Thoracic aorta (tissue), 2 donors: ENCODE results near the gene RIPOR2. TPM values are rescaled to one million over a fixed set of nuclear protein-coding genes. Genes with fewer than 3 reads are reported as not detected.
"Not testable (repeated sequence)": the region's sequence is repeated elsewhere in the genome, so short reads cannot be mapped to it uniquely, and the experiment has no call there.

Experiments
- ATAC-seq: fragments of 150-250 bp; one replicate; pipeline ENCODE4 v1.8.0; 2017; ENCODE audit warnings: low read depth; ENCODE audit not compliant: insufficient number of reproducible peaks, low FRiP score
- DNase-seq: peaks from one replicate; pipeline ENCODE4 v3.0.0-alpha.2; 2020; ENCODE audit warnings: low spot score
- H3K27ac ChIP-seq, 2 donors: fragments of 200-600 bp; sonication (generic); 1 replicate in 1 of 2; 2 replicates in 1 of 2; pipeline ENCODE4 v1.5.1; 2016; ENCODE audit warnings: mild to moderate bottlenecking in 2 of 2, moderate library complexity in 2 of 2
- H3K27me3 ChIP-seq: fragments of 200-600 bp; sonication (generic); replicated peaks from 2 replicates; pipeline ENCODE4 v1.6.0; 2016; ENCODE audit warnings: mild to moderate bottlenecking; ENCODE audit not compliant: insufficient read depth
- H3K36me3 ChIP-seq: fragments of 200-600 bp; sonication (generic); one replicate; pipeline ENCODE4 v1.5.1; 2016
- H3K4me1 ChIP-seq, 2 donors: fragments of 200-600 bp; sonication (generic); 1 replicate in 1 of 2; 2 replicates in 1 of 2; pipeline versions ENCODE4 v1.5.1 to v1.6.0; 2016; ENCODE audit warnings: low read depth in 2 of 2, mild to moderate bottlenecking in 1 of 2; ENCODE audit not compliant: control insufficient read depth in 1 of 2
- H3K4me3 ChIP-seq: fragments of 200-600 bp; sonication (generic); 2 replicates; pipeline ENCODE4 v1.5.1; 2016; ENCODE audit warnings: mild to moderate bottlenecking
- H3K9me3 ChIP-seq: fragments of 200-600 bp; sonication (generic); 2 replicates; pipeline ENCODE4 v1.5.1; 2016
- CTCF ChIP-seq: fragments of 200-600 bp; sonication (generic); IDR thresholded peaks from one replicate; pipeline ENCODE4 v1.5.1; 2019; ENCODE audit warnings: antibody characterized with exemption
- total RNA-seq, 2 donors: library from RNA; depleted of rRNA; stranded (reverse); fragments of >200 nt; gene quantifications; one replicate each; pipeline versions ENCODE4 v1.1.0 to v1.2.3, GENCODE V29; 2016

RIPOR2 gene
- total RNA-seq, 2 donors from 2014 or later = 6.0 to 9.9 TPM

- no peaks in the 10 kb centered on the region for H3K4me1 ChIP-seq
- H3K36me3 ChIP-seq = no peaks in the 10 kb centered on the region
- no peaks in the 10 kb centered on the region for H3K9me3 ChIP-seq
- ATAC-seq = no peak
- no peak for DNase-seq
- no peak overlapping the region for H3K4me3 ChIP-seq
- no peaks in the 10 kb centered on the region for H3K27me3 ChIP-seq
- no peak for TF ChIP-seq CTCF
- H3K27ac ChIP-seq = no peak overlapping the region
Observed at GRCh38 chr6:24957199-24957598, 21.4 kb upstream of the RIPOR2 start.

GRCh38 chr6:24953726-24954125 is 18.0 kb upstream of the RIPOR2 start:
- no peak for ATAC-seq
- TF ChIP-seq CTCF = no peak
- Histone ChIP-seq H3K4me3 (no peak overlapping the region), H3K4me1 (no peaks in the 10 kb centered on the region), H3K36me3 (no peaks in the 10 kb centered on the region), H3K27ac (no peak overlapping the region), H3K9me3 (no peaks in the 10 kb centered on the region), H3K27me3 (no peaks in the 10 kb centered on the region)
- no peak for DNase-seq

GRCh38 chr6:24951811-24952299 is 16.1 kb upstream of the RIPOR2 start:
- TF ChIP-seq CTCF = no peak
- ATAC-seq = no peak

GRCh38 chr6:24950218-24950941 is 14.6 kb upstream of the RIPOR2 start:
- no peaks in the 10 kb centered on the region for H3K36me3 ChIP-seq
- no peak for TF ChIP-seq CTCF
- no peak overlapping the region for H3K27ac ChIP-seq
- no peak overlapping the region for H3K4me3 ChIP-seq
- no peaks in the 10 kb centered on the region for H3K4me1 ChIP-seq
- DNase-seq = no peak
- no peaks in the 10 kb centered on the region for H3K27me3 ChIP-seq
- ATAC-seq = no peak
- peaks cover under 1% of the 10 kb centered on the region for H3K9me3 ChIP-seq

More at GRCh38 chr6:24951811-24952299, 16.1 kb upstream of the RIPOR2 start:
- H3K27ac ChIP-seq = no peak overlapping the region
- no peaks in the 10 kb centered on the region for H3K36me3 ChIP-seq
- H3K9me3 ChIP-seq = no peaks in the 10 kb centered on the region
- H3K4me1 ChIP-seq = no peaks in the 10 kb centered on the region
- H3K4me3 ChIP-seq = no peak overlapping the region
- DNase-seq = no peak
- H3K27me3 ChIP-seq = no peaks in the 10 kb centered on the region

GRCh38 chr6:24949020-24949569 is 13.3 kb upstream of the RIPOR2 start:
- Histone ChIP-seq H3K27me3 (no peaks in the 10 kb centered on the region), H3K9me3 (peaks cover 12% of the 10 kb centered on the region), H3K4me3 (no peak overlapping the region), H3K4me1 (no peaks in the 10 kb centered on the region), H3K27ac (no peak overlapping the region), H3K36me3 (no peaks in the 10 kb centered on the region)
- DNase-seq (no peak), ATAC-seq (no peak)
- TF ChIP-seq CTCF = no peak

GRCh38 chr6:24948261-24948660 is 12.5 kb upstream of the RIPOR2 start:
- DNase-seq, H3K27me3 ChIP-seq, H3K4me3 ChIP-seq, ATAC-seq, H3K36me3 ChIP-seq, H3K27ac ChIP-seq, H3K4me1 ChIP-seq: not testable (repeated sequence)
- peaks cover 15% of the 10 kb centered on the region for H3K9me3 ChIP-seq
